ENCODE data around the gene RAB42. TPM values are rescaled to one million over a fixed set of nuclear protein-coding genes. Genes with fewer than 3 reads are reported as not detected.
"Not testable (repeated sequence)": the region's sequence is repeated elsewhere in the genome, so short reads cannot be mapped to it uniquely, and the experiment has no call there.

RAB42 gene
- total and polyA plus RNA-seq, 2 of the 8 experiments (the other 6 are each of a cell fraction or from before 2014, with no cell fraction given): 12.5 to 16.6 TPM

- H3K23me2 ChIP-seq (ENCODE audit: low read depth, low read length); H4K20me1 ChIP-seq (replicated peaks in 1 of 2; ENCODE audit: control insufficient read depth in 1 of 2, insufficient read depth in 2 of 2, low read length in 2 of 2); H3K4me3 ChIP-seq (ENCODE audit: extremely low read depth in 1 of 4, insufficient read depth in 2 of 4, low read depth in 3 of 4, low read length in 4 of 4); H3K9ac ChIP-seq (replicated peaks in 1 of 4; ENCODE audit: extremely low read depth in 1 of 4, low read depth in 3 of 4, low read length in 3 of 4); DNase-seq (ENCODE audit: low read depth in 1 of 2, low spot score in 2 of 2); H2AK5ac ChIP-seq (ENCODE audit: low read depth, low read length); H4K8ac ChIP-seq (ENCODE audit: extremely low read depth, insufficient read depth, low read length); H3K4me2 ChIP-seq (ENCODE audit: insufficient read depth in 1 of 2, low read depth in 2 of 2, low read length in 2 of 2); H3K79me1 ChIP-seq (ENCODE audit: low read depth, low read length); H2BK5ac ChIP-seq (ENCODE audit: low read depth, low read length); H3K4ac ChIP-seq (replicated peaks; ENCODE audit: insufficient read length, low read depth, low read length); H3K18ac ChIP-seq (ENCODE audit: extremely low read depth, low read length); H2BK120ac ChIP-seq (replicated peaks; ENCODE audit: low read depth, low read length); H2AFZ ChIP-seq (ENCODE audit: low read length); H4K5ac ChIP-seq (ENCODE audit: insufficient read length, low read depth, low read length); H3K27ac ChIP-seq (ENCODE audit: low read depth, low read length); H2BK20ac ChIP-seq (ENCODE audit: low read length); H4K91ac ChIP-seq (replicated peaks; ENCODE audit: insufficient read length, low read length); H3K14ac ChIP-seq (ENCODE audit: insufficient read length); H3K27me3 ChIP-seq (replicated peaks in 1 of 4; ENCODE audit: control insufficient read depth in 3 of 4, extremely low read depth in 1 of 4, insufficient read depth in 3 of 4, low read length in 3 of 4); H2BK15ac ChIP-seq (ENCODE audit: low read length); H3K79me2 ChIP-seq (ENCODE audit: control insufficient read depth in 1 of 2, insufficient read depth in 2 of 2, low read length in 2 of 2); H3K23ac ChIP-seq (ENCODE audit: insufficient read length); H3K36me3 ChIP-seq (ENCODE audit: control insufficient read depth in 2 of 4, insufficient read depth in 4 of 4, low read length in 3 of 4); H2BK12ac ChIP-seq (ENCODE audit: low read depth, low read length); FAIRE-seq; H3K56ac ChIP-seq (replicated peaks; ENCODE audit: insufficient read length, low read depth, low read length); H3K9me3 ChIP-seq (ENCODE audit: insufficient read depth in 2 of 2, low read depth in 1 of 2, low read length in 1 of 2): not testable (repeated sequence)
- whole genome bisulfite sequencing, 2 experiments (ENCODE audit: extremely low coverage in 1 of 2, insufficient coverage in 1 of 2, insufficient read length in 1 of 2, insufficient replicate concordance in 2 of 2, low coverage in 1 of 2, low lambda C conversion rate in 2 of 2, missing lambda C conversion rate in 1 of 2): 99% methylated on average over 19 of the region's 19 CpGs; no CpG with 5 or more reads in 1 of the 2 experiments
- ChIA-PET CTCF (ENCODE audit: partially characterized antibody) (interaction anchor here (1.2 kb wide), 1 partner anchor 10 kb away, joined by 3 read pairs; no protein-coding TSS in a partner anchor), POLR2A (ENCODE audit: partially characterized antibody) (interaction anchor here (1.0 to 23.4 kb wide), 6 partner anchors 8 to 67 kb away, joined by 3 to 660 read pairs (median 34); partner anchors contain the start of genes RCC1, RNU11, TAF12 and TRNAU1AP)
- H3K4me1 ChIP-seq (replicated peaks in 1 of 4; ENCODE audit: control insufficient read depth in 3 of 4, insufficient read depth in 4 of 4, low read length in 3 of 4): peaks cover 2 to 13% (median 5%) of the 10 kb centered on the region in 4 experiments; a peak in 6 of 7 replicates
Measured at GRCh38 chr1:28586585-28587391, 5.3 kb upstream of the RAB42 start.
